Hematopoietic multipotent progenitor cell treated with erythropoietin and hydrocortisone succinate and interleukin-3 and kit ligand, for 6 days (in vitro differentiated cells): ENCODE measurements around the gene ZNF514.
"Not testable (repeated sequence)": the region's sequence is repeated elsewhere in the genome, so short reads cannot be mapped to it uniquely, and the experiment has no call there.

Experiments
- DNase-seq: peaks from one replicate; pipeline ENCODE4 v3.0.0-alpha.2; 2015

Gene ZNF514

GRCh38 chr2:95121407-95122196 is 38.0 kb downstream of the ZNF514 start, which contains the start of gene MRPS5:
MRPS5 (minus strand) TSS chr2:95121808; CDS start chr2:95121791, 17 bp downstream.
- DNase-seq: peak; percentile 91

- DNase-seq: no peak
Observed at GRCh38 chr2:95121093-95121406, 38.6 kb downstream of the ZNF514 start.

DNA sequence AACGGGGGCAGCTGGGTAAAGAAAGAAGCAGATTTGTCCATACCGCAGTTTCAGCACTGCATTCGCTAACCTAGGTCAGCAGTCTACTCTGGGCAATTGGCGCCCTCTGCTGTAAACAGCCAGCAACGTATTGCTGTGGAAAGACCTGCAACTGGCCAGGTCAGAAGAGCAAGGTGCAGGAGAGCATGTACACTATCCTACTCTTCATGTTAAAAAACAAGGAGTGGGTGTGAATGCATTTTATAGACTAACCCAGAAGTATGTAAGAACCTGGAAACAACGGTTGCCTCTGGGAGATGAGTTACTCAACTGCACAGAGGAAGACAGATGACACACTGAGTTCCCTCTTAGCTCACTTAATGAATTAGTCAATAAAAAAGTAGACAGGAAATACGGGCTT is 44.2 kb downstream of the ZNF514 start:
- DNase-seq: peak; percentile 82

GRCh38 chr2:95113464-95113863 is 46.2 kb downstream of the ZNF514 start:
- DNase-seq: no peak

- no peak for DNase-seq
Observed at GRCh38 chr2:95110395-95110794, 49.3 kb downstream of the ZNF514 start.

DNA sequence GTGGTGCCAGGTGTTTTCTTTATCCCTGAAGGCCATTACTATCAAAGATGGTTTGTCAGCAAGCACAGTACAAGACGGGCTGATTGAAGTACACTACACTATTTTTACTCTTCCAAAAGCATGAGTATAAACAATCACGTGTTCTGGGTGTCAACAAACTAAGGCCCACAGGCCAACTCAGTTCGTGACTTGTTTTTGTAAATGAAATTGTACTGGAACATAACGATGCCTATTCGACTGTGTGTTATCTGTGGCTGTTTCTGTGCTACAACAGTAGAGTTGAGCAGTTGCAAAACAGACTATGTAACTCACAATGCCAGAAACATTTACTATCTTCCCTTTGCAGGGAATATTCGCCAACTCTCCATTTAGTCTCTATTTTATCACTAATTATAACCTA is 50.4 kb downstream of the ZNF514 start:
- DNase-seq: no peak

DNA sequence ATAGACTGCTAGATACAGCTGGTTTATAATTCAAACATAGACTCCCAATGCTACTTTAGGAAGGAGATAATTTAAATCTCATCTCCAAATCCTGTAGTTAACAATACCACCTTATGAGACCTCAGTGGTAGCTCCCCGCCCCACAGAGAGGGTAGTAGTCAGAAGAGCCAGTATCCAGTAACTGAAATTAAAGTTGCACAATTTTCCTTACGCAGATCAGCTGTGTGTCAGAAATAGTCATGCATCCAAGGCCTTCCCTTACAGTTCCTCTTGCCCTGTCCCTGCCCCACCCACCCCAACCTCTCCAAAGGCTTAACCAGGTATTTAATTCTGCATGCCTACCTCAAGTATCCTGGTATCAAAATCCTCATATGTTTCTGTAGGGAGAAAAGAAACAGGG is 53.6 kb downstream of the ZNF514 start:
- DNase-seq: no peak

- DNase-seq: no peak
Observed at GRCh38 chr2:95104606-95105005, 55.0 kb downstream of the ZNF514 start.

DNA sequence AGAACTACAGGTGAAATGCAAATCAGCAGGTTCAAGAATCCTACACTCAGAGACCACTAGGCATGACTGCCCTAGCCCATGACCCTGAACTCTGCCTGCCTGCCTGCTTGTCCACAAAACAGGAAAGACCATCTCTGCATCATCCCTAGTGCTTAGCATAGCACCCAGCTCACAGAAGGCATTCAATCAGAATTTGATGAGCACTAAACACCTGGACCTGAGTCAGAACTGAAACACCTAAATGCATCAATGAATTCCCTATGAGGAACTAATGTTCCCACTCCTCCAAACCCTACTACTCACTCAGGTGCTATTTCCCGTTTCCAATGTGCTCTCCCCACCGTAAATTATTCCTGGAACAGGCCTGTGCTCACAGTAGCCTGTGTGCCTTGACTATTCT is 59.7 kb downstream of the ZNF514 start:
- DNase-seq: no peak

GRCh38 chr2:95098273-95098672 is 61.4 kb downstream of the ZNF514 start:
- DNase-seq: not testable (repeated sequence)
